Measurements from ENCODE around the gene NEIL3. TPM values are rescaled to one million over a fixed set of nuclear protein-coding genes. Genes with fewer than 3 reads are reported as not detected.

NEIL3 gene
- total and polyA plus RNA-seq, 9 of the 15 experiments (the other 6 are each of a cell fraction or from before 2014, with no cell fraction given), result 2.7 to 23.3 (median 12.9) TPM

GRCh38 chr4:177309522-177310371 is at the start of gene NEIL3 (continued):
- TF ChIP-seq NFIC (IDR thresholded peaks at IDR 0.05) (peak; percentile 37; the same call in 1 of the 2 replicates), SNAPC5 (CRISPR knock-in tag; IDR thresholded peaks at IDR 0.05) (no peak), SIN3A (IDR thresholded peaks at IDR 0.05; ENCODE audit: borderline replicate concordance in 2 of 2, control insufficient read depth in 1 of 2, low read depth in 2 of 2, low read length in 2 of 2) (peak; percentile 47 to 87; a peak in 3 of 4 replicates), DIDO1 (tag; IDR thresholded peaks at IDR 0.05; ENCODE audit: low read depth) (no peak), PRPF4 (IDR thresholded peaks at IDR 0.05; ENCODE audit: insufficient read depth, low read depth, low read length, poor library complexity, severe bottlenecking) (peak; percentile 42)

- FAIRE-seq, result no peak
- no peak for TF ChIP-seq ZNF197 (CRISPR knock-in tag; IDR thresholded peaks at IDR 0.05; ENCODE audit: low read depth)
- no peak for TF ChIP-seq PYGO2 (tag; IDR thresholded peaks at IDR 0.05)
- no peak for TF ChIP-seq ETV5 (CRISPR knock-in tag; IDR thresholded peaks at IDR 0.05; ENCODE audit: low read depth)
- TF ChIP-seq ZFPM2 (CRISPR knock-in tag; IDR thresholded peaks at IDR 0.05), result no peak
- TF ChIP-seq CTCFL (IDR thresholded peaks at IDR 0.05; ENCODE audit: borderline replicate concordance, insufficient read depth, low read depth, low read length, poor library complexity, severe bottlenecking), result no peak
- no peak for TF ChIP-seq NCOA4 (IDR thresholded peaks at IDR 0.05; ENCODE audit: partially characterized antibody)
- no peak for TF ChIP-seq KDM1A (IDR thresholded peaks at IDR 0.05)
- TF ChIP-seq CHCHD3 (CRISPR knock-in tag; IDR thresholded peaks at IDR 0.05), result no peak
- no peak for TF ChIP-seq NFE2L1 (tag; IDR thresholded peaks at IDR 0.05; ENCODE audit: borderline replicate concordance, low read depth)
- no peak for TF ChIP-seq TGIF2 (CRISPR knock-in tag; IDR thresholded peaks at IDR 0.05)
- no peak for TF ChIP-seq FOXK1 (CRISPR knock-in tag; IDR thresholded peaks at IDR 0.05; ENCODE audit: borderline replicate concordance)
These were observed 45.9 kb upstream of the NEIL3 start for GRCh38 chr4:177263818-177264217.

More at GRCh38 chr4:177263818-177264217, 45.9 kb upstream of the NEIL3 start:
- ChIA-PET POLR2A (interaction anchor here (0.6 to 1.3 kb wide), 2 partner anchors 12 to 13 kb away, joined by 3 read pairs; no protein-coding TSS in a partner anchor), CTCF (ENCODE audit: low intra/inter-chr PET ratio) (interaction anchor here (0.6 kb wide), 1 partner anchor 375 kb away, joined by 3 read pairs; no protein-coding TSS in a partner anchor)
- H3K9me1 ChIP-seq (ENCODE audit: control insufficient read depth, insufficient read depth, low read length), result no peaks in the 10 kb centered on the region
- ATAC-seq, result no peak
- no peak overlapping the region for H3K9ac ChIP-seq (ENCODE audit: insufficient read depth in 1 of 2, low read depth in 2 of 2, low read length in 2 of 2)
- no peaks in the 10 kb centered on the region for H3K27me3 ChIP-seq (ENCODE audit: control insufficient read depth in 2 of 2, insufficient read depth in 2 of 2, low read length in 2 of 2)
- no peaks in the 10 kb centered on the region for H4K20me1 ChIP-seq (replicated peaks; ENCODE audit: control insufficient read depth, insufficient read depth, low read length)
- H3K27ac ChIP-seq (ENCODE audit: extremely low read depth, low read depth, low read length), result no peak overlapping the region
- no peaks in the 10 kb centered on the region for H3K9me3 ChIP-seq (replicated peaks; ENCODE audit: control insufficient read depth, insufficient read depth, low read depth, low read length)
- no peak for DNase-seq (ENCODE audit: extremely low read depth in 1 of 4, low spot score in 3 of 4)
- in situ Hi-C loops (cut with MboI), result no loop called here
- no peak overlapping the region for H3K4me2 ChIP-seq (ENCODE audit: insufficient read depth, low read length)
- WGBS (ENCODE audit: insufficient coverage, low coverage, missing lambda C conversion rate), result 7% methylated on average over 7 of the region's 7 CpGs
- BruUV-seq (replicated peaks), result no TSS peak
- intact Hi-C loops (cut with micrococcal nuclease), result no loop called here
- H3K36me3 ChIP-seq (ENCODE audit: control insufficient read depth, insufficient read depth, low read length), result no peaks in the 10 kb centered on the region
- no peak overlapping the region for H2AFZ ChIP-seq (ENCODE audit: low read depth, low read length)
- no peak overlapping the region for H3K4me3 ChIP-seq
- H3K4me1 ChIP-seq (replicated peaks in 1 of 2; ENCODE audit: control insufficient read depth in 2 of 2, insufficient read depth in 2 of 2, low read length in 2 of 2), result no peaks in the 10 kb centered on the region
- H3K79me2 ChIP-seq (ENCODE audit: control insufficient read depth, insufficient read depth, low read length), result no peaks in the 10 kb centered on the region
